HG03196 (cell line): Measurements from ENCODE around the gene IGF1.

Experiments used
- ATAC-seq: cut with Tn5 transposase; IDR thresholded peaks from one replicate; pipeline ENCODE4 v1.9.1; 2021; ENCODE audit not compliant: unreplicated experiment

IGF1 gene

DNA sequence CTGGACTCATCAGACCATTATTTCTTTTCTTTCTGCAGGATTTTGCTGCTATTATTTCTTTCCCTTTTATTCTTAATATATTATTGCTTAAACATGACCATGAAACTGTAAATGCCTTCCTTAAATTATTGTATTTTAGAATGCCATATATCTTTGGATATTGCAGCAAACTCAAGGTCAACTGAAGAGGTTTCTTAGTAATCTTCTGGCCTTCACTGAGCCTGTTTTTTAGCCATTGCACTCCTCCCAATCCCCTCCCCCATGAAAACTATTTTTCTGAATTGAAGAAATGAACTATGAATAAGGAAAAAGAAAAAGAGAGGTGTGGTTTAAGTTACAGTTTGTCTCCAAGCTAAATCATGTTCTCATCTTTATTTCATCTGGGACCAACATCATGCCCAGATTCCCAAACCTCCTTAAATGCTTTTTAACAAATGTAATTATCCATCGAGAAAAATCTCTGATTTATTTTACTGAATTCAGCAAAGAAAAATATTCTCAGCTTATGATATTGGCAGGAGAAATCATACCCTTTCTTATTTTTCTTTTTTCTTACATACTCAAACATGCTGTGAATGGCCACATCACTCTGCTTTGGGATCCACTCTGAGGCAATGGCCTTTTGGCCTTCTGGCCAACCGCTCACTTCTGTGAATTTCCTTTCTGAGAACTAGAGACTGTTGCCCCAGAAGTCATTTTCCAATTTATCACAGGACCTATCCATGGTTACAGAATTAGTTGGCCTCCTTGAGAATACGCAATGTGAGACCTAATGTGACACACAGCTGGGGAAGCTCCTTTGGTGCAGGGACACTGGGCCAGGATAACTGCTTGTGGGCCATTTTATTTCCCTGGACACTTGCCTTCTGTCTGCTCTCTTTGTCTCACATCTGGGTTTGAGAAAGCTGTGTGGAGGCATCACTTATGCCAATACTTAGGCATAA lies 50.9 kb downstream of the IGF1 start:
- no peak for ATAC-seq

DNA sequence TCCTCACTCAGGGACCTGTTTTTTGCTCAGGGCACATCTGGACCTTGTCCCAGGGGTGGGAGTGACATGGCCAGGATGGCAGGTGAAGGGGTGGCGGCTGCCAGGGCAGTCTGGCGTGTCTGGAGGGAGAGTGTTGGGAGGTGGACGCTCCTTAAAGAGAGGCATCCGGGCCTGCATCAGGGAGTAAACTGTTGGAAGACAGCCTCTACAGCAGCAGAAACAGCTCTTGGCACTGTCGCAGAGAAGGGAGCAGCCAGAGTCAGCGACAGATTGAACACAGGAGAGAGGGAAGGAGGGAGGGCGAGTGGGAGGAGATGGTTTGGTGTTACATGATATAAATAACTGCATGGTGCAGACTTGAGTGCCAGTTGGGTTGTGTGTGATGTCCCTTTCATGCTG lies 52.8 kb downstream of the IGF1 start:
- ATAC-seq, result no peak

DNA sequence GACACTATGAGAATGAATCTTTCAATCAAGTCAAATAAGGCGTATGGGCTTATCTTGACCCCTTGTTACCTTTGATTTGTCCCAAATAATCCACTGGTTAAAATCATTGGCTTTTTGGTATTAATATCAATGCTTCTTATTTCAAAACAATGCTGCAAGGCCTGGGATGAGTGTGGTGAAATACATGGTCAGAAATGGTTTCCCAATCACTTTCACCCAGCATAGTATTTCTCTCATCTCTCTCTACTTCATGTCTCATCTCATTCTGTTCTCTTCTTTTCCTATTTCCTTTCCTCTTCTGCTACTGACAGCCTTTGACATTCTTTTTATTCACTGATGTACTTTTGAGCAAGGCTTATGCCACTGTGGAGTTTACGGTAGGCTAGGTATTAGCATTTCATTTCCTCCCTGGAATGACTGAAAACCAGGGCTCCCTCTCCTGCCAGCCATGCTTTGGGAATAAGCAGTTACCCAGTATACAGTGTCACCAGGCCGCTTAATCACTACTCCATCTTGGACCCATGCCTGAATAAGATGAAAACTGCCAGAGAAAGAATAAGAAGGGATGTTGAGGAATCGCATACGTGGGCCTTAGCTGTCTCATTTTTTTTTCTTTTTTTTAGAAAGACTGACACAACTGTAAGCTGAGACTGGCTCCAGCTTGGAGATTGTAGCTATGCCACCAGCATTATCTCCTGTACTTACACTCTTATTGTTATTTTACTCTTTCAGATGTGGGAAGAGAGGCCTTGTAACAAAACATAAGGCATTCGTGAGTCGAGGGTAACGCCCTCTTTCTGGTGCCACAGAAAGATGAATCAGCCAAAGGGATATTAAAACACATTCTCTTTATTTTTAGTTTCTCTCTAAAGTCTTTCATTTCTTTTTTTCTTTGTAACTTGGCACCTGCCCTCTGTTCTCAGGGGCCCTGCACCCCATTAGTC lies 53.5 kb downstream of the IGF1 start:
- ATAC-seq, result no peak

DNA sequence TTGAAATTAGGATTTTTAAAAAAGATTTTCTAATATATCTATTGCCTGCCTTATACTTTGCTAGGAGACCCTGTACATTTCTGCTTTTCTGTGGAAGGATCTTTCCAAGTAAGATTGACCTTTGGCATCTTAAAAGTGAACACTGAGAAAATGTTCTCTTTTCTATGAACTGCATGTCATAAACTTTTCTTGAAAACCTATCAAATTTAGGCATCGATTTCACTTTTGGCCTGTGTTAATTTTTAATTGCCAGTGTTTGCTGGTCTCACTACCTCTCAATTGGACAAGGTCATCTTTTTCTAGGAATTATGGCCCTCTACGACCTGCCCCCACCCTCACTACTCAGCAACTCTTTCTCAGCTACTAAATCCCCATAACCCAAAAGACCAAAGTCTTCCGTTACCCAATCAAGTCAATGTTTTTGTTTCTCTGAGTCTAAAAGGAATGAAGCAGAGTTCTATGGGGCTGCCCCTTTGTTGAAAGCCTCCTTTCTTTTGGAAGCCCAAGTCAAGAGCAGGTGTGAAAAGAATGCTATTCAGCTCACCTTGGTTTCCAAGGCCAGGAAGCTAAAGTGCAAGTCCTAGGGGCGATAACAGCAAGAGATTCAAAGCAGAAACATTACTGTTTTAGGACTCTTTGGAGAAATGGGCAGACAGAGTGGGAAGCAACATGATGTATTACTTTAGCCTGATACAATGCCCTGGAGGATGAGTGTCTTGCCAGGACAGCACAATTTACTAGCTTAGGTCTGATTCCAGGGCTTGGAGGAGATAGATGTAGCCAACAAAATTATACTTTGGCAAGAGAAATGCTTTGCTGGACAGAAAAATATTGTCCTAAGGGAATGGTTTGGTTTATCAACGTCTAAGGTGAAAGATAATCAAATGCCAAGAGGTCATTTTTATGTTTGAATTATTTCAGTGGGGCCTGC lies 55.0 kb downstream of the IGF1 start:
- ATAC-seq, result no peak

DNA sequence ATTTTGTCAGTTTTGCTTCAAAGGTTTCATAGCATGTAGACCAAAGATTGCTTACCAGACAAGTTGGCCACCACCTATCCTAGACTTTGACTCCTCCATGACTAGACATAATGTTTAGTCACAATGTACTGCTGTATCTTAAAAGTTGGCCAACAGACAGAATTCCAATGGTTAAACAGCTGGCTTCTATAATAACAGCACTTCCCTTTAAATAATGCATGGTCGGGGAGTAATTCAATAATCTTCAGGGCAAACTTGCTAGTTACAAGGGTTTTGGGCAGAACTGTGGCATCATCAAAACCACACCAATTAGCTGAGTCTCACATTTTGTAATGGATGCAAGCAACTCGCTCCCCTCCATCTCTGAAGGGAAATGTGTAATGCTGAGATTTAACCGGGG lies 56.9 kb downstream of the IGF1 start:
- ATAC-seq, result no peak

DNA sequence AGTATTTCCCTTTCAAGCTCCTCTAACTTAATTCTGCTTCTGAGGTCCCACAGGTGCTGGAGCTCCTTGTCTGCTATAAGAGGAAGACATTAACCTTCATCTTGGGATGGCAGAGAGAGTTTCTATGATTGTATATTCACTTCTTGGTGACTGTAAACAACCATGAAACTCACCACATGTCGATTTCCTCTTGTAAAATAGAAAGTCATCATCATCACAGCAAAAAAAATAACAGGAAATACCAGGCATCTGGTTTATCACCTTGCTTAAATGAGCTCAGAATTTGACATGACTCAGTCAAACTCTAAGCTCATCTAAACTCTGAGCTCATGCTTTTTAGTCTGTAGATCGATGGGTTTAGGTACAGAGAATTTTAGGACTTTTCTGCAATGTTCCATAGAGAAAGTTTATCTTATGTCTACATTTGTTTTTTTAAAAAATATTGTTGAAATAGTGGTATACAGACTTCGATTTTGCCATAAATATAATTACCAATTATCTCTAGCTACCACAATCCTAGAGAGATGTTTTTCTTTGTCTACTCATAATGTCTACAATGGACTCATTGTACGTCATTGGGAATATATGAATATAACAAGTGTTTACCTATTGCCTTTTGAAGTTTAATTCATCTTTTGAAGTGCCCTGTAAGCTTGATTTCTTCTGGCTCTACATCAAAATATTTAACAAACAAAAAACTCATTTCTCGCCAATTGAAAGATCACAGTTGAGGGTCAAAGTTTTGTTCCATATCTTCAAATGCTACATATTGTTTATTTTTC lies 58.4 kb downstream of the IGF1 start:
- ATAC-seq, result no peak

DNA sequence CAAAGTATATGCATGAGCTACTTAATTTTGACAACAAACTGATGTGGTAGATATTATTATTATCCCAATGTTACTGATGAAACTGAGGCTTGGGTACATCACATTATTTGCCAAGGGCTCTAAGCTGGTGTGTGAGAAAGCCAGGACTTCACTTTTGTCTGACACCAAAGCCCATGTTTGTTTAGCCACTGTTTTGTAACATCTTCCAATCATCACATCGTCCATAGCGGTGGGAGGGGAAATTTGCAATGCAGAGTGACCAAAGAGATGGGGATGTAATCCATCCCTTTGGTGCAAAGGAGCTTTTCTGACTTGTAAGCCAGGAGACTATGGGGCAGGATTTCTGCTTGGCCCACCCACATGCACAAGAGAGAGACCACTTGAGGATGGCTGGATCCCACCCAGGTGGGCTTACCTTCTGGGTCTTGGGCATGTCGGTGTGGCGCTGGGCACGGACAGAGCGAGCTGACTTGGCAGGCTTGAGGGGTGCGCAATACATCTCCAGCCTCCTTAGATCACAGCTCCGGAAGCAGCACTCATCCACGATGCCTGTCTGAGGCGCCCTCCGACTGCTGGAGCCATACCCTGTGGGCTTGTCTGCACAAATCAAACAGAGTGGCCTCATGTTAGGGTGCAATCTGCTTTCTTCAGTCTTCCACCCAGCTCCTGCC lies 61.1 kb downstream of the IGF1 start:
- no peak for ATAC-seq

DNA sequence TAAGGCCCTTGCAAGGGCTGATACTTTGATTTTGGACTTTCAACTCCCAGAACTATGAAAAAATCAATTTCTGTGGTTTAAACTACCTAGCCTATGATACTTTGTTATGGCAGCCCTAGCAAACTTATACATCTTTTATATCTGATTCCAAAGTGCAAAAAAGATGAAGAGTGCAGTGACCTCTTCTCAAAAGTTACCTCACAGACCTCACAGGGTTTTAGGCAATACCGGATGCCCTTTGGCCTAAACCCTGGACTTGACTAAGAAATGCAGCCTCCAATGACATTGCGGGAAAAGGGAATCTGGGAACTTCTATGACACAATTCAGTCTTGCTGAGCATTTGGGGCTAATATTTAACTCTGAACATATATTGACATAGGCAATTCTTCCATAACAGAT lies 63.3 kb downstream of the IGF1 start:
- no peak for ATAC-seq

DNA sequence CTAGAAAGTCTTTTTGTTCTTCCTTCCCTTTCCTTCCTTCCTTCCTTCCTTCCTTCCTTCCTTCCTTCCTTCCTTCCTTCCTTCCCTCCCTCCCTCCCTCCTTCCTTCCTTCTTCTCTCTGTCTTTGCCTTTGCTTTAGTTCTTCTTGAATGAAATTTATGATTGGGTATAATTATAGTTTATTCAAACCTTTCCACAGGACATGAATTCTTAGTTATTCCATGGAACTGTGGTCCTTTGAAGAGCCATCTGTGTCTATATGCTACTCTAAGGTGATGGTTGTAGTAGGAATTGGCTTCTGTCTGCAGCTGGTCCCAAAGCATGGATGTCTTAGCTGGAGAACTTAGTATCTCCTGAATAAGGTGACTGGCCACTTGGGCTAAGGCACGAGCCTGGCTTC lies 64.8 kb downstream of the IGF1 start:
- no peak for ATAC-seq

DNA sequence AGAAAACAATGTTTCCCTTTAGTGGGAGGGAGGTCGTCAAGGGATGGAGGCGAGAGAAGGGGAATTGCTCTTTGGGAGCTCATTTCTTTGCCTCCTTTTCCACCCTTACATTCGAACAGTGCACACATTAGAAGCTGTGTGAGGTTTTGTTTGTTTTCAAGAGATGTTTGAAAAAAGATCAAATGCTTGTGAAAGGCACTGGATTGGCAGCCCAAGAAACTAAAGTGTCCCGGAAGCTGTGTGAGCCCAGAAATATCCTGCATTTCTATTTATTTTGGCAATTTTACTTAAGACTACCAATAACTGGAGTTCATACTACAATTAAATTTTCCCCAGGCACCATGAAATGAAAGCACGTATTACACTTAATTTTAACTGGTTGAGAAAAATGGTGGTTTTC lies 67.0 kb downstream of the IGF1 start:
- no peak for ATAC-seq

DNA sequence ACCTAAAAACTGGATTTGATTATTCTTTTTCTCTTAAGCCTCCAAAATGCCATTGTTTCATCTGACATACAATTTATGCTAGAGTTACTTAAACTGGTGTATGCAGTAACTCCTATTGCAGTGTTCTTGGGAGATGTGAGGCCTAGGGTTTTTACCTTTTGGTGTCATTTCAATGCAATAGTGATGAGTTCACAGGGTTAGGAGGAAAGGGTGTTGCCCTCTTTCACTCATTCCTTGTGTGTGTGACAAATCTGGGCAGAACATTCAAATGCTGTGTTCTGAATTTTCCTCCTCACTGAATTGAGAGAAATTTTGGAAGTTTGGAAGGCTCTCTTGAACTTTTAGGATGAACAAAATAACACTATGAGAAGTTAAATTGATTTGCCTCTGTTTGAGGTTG lies 69.9 kb downstream of the IGF1 start:
- no peak for ATAC-seq

DNA sequence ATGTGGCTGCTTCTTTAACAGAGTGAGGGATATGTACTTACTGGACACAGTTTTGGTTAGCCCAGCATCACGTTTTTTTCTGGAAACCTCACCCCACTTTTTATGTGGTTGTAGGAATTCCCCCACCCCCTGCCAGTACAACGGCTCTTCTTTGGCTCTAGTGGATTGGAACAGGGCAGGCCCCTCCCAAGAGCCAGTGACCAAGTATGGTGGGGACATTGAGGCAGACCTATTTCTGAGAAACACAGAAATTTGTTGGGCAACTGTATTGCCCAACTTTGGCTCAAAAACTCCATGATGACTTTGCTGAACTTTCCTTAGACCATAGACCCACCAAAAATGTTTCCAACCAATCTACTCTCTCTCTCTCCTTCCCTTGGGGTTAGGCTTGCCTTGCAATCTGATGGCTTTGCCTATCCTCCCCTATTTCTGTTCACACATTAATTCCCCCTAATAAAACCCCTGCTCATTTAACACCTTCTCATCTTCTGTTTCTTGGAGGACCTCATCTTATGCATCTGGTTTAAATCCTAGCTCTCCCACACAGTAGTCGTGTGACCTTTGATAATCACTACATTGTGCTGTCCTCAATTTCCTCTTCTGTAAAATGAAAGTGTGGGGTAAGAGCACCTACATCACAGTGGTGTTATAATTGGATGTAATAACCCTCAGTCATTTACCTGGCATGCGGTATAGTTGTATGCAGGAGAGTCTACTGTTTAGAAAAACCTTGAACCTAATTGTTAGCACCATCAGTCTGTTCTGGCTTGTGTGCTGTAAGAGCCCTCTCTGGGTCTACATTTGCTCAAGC lies 71.7 kb downstream of the IGF1 start:
- ATAC-seq, result no peak

DNA sequence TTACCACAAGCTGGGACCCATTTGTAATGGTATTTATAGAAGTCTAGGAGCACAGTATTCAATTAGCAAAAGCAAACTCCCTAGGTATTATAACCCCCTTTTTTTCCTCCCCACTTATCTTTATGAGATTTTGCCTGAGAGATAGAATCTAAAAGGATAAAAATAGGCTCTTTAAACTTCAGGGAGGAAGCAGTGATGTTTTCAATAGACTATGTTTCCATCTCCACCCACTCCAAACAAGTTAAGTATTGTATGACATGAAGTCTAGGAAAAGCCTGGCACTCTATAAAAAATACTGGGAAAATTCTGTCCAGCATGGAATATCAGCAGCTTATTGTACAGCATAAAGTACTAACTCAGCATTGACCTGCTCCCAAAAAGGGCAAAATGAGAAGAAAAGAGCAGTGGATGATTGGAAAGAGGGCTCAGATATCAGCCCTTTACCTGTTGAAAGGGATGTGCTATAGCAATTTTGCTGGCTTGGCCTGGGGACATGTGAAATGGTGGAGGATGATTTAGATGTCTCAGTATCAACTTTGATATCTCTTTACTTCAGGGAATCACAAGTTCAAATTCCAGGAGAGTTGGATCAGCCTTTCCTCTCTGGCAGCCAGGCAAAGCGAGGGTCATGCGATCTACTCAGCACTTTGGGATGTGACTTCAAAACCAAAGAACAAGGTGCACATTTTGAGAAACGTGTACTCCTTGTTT lies 72.4 kb downstream of the IGF1 start:
- no peak for ATAC-seq

DNA sequence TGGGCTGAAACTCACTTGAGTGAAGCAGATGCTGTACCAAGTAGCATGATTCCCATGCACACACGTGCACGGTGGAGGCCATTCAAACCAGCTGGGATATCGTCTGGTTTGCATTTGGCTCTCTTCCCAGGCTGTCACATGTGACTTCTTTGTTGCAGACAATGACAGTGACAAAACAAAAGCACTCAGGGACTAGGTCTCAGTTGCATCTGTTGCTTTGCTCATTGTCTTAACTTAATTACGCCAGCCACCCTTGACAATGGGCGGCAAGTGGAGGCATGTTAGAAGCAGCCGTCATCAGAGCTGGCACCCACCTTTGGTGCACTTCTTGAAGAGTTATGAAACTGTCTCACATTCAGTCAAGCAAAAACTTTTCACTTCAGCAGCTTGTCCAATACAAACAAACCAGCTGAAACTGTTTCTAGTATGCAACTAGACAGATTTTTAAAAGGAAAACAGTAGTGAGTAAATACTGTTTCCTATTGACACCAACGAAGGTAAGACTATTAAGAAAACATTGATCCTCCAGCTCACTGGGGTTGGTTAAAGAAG lies 74.3 kb downstream of the IGF1 start:
- ATAC-seq, result no peak

DNA sequence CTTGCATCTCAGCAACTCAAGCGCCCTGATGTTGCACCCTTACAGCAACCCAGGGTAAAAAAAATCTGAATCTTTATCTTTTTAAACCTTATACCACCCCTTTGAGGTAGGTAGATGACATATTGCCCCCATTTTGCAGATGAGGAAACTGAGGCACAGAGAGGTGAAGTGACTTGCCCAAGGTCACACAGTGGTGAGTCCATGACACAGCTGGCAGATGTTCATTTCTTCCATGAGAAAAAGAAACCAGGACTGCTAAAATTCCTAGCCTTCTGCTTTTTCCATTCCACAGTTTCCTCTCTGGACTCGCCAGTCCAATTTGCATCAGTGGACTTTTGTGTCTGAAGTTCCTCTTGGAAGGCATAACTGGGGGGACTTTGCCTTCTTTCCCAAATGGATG lies 79.3 kb downstream of the IGF1 start:
- ATAC-seq, result no peak

DNA sequence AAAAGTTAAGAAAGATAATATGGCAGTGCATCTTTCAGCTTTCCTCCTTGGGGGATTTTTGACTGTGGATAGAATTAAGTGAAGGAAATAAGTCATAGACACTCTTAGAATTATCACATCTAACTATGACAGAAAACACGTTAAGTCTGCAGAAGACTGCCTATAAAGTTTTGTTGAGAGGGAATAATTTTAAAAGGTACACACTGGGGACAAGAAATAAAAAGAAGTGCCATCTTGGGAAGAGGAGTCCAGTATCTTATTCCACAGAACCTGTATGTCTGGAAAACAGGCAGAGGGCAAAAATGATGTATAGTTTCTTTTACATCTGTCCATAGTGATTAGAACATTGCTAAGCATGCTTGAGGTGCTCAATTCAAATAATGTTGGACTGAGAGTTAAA lies 80.7 kb downstream of the IGF1 start:
- ATAC-seq, result no peak

DNA sequence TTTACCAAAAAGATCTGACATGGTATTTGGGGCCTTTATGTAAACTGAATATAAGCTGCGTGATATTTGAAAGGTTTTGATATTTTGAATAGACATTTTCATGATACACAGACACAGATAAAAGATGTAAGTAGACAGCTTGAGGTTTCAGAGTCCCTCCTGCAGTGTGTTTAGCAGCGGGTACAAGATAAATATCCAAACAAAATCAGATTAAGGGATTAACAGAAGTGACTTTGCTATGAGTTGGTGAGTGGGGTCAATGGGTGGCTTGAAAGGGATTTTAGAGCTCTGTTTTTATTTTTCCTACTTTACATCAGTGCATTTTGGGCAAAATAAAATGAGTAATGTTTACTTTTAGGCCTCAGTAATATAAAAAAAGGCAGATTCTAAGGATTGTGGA lies 84.1 kb downstream of the IGF1 start:
- ATAC-seq, result no peak

DNA sequence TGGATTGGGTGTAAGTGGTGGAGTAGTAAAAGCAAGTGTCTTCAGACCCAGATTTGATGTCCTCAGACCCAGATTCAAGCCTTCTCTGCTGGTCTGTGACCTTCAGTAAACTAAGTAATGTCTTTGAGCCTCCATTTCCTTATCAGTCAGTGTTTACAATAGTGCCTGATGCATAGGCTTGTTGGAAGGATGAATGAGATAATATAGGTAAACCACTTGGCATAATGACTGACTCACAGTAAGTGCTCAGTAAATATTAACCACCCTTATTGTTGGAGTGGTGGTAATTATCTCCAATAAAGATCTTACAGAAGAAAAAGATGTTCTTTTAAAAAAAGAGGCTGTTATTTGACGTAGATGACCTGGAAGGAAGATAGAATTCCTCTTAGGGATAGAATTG lies 86.2 kb downstream of the IGF1 start:
- ATAC-seq, result no peak
